CD4-positive, alpha-beta T cell treated with Interferon alpha-2 for 1 hour (primary cell): ENCODE results near the gene OXTR.
A peak's percentile ranks its signal among the peaks of the same experiment; 100 is the strongest.
"Not testable (repeated sequence)": the region's sequence is repeated elsewhere in the genome, so short reads cannot be mapped to it uniquely, and the experiment has no call there.

Source experiments
- DNase-seq, 2 donors: peaks; one replicate each; pipeline ENCODE4 v3.0.0-alpha.2; 2020 to 2022

The OXTR gene

GRCh38 chr3:8739757-8740504 is 29.5 kb downstream of the OXTR start:
- no peak for DNase-seq

- no peak for DNase-seq
Measured at GRCh38 chr3:8738639-8739038, 30.8 kb downstream of the OXTR start.

GRCh38 chr3:8737823-8738222 is 31.6 kb downstream of the OXTR start:
- DNase-seq, result no peak

DNA sequence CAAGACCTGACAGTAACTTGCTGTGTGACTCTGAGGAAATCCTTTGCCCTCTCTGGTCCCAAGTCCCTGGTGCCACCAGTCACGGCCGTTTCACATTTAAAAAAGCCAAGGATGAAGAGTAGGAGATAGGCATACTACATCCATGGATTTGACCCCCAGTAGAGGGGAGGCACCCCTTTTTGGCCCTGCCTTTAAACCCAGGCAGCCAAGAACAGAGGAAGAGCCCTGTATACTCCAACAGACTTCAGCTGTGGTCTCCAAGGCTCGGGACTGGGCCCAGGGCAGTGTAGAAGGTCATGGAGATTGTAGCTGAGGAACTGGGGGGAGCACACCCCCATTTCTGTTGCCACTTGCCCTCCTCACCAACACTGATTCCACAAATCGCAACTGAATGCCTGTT is 32.1 kb downstream of the OXTR start:
- no peak for DNase-seq

DNA sequence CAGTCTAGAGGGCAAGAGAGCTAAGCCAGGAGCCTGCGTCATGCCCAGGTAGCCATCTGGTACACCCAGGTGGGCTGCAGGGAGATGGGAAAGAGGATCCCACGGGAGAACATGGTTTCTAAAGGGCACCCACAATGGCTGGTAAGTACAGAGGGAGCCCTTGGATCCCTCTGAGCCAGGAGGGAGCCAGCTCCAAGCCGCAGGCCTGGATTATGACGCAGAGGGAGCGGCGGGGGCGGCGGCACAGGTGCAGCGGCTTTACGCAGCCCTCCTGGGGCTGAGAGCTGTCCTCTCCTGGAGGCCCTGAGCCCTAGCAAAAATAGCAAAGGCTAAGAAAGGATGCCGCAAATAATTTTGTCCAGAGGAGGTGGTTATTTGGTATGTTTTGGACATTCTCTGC is 33.0 kb downstream of the OXTR start:
- no peak for DNase-seq

DNA sequence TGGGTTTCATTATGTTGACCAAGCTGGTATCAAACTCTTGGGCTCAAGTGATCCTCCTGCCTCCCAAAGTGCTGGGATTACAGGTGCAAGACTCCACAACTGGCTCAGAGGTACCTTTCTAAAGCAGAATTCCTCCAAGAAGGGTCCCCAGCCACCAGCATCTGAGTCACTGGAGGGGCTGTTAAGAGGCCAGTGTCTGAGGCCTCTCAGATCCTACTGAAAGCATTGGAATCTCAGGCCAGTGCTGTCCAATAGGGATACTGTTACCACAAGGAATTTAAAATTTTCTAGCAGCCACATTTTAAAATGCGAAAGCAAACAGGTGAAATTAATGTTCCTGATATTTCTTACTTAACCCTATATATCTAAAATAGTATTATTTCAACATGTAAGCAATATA is 34.5 kb downstream of the OXTR start:
- DNase-seq, result no peak

- no peak for DNase-seq
Measured at GRCh38 chr3:8734137-8734878, 35.1 kb downstream of the OXTR start.

- DNase-seq, result no peak
Measured at GRCh38 chr3:8733332-8734094, 35.9 kb downstream of the OXTR start, which contains the start of gene CAV3. Gene CAV3, plus strand, starts transcription at chr3:8733802. Its CDS starts 75 bp downstream, at chr3:8733877.

DNA sequence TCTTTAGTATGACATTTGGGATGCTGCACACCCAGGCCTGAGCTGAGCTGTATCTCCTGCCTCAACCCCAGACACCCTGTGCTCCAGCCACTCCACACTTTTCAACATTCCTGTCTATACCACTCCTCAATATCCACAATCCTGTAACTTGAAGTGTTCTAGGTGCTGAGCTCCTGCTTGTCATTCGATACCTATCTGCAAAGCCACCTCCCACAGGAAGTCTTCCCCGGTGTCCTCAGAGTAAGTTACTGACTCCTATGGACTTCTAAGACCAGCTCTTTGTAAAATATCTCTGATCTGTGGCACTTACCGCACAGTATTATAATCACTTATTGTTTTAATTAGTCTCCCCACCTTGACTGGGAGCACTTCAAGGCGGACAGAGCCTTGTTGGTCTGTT is 37.0 kb downstream of the OXTR start:
- no peak for DNase-seq

DNA sequence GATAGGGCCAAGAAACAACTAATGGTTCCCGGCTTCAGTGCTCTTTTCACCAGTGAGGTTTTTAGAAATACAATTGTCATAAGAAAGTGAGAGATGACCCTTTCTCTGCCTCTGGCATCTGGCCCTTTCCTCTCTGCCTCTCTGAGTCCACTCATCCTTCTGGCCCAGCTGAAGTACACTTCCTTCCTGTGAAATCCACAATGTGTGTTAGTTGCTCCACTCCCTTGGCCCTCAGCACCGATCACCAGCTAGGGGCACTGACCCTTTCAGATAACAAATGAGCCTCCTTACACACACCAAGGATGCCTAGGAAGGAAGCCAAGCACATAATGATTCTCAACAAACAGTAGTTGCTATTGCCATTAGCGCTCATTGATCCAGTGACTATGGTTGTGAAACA is 38.8 kb downstream of the OXTR start:
- no peak for DNase-seq

DNA sequence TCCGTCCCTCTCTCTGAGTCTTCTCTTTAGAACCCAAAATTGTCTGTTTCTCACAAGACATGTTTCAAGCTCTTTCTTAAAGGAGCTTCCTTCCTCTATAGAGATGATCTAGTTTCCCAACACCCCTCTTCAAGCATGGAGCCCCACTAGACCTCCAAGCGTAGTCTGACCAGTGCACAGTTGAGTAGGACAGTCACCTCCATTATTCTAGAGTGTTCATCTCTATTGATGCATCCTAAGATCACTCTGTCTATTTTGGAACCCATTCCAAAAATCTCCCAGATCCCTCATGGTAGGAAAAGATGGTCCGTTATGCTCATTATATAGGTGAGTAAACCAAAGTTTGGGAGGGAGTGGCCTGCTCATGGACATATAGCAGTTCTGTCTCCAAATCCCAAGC is 39.9 kb downstream of the OXTR start:
- DNase-seq, result no peak

- DNase-seq, result no peak
Measured at GRCh38 chr3:8727605-8728512, 41.6 kb downstream of the OXTR start.

- no peak for DNase-seq
Measured at GRCh38 chr3:8724108-8724752, 45.2 kb downstream of the OXTR start.

DNA sequence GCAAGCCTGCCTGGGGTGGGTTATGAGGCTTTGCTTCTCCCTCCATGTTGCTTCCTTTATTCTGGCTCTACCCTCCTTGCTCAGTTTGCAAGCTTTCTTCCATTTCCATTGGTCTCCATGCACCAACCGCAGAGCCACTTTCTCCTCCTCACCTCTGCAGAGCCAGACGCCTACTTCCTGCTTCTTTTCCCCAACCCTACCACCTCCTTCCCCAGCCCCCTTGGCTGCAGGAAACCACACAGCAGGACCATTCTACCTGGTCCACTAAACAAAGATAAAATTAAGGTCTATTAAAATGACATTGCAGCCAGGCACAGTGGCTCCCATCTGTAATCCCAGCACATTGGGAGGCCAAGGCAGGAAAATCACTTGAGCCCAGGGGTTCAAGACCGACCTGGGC is 45.8 kb downstream of the OXTR start:
- no peak for DNase-seq

DNA sequence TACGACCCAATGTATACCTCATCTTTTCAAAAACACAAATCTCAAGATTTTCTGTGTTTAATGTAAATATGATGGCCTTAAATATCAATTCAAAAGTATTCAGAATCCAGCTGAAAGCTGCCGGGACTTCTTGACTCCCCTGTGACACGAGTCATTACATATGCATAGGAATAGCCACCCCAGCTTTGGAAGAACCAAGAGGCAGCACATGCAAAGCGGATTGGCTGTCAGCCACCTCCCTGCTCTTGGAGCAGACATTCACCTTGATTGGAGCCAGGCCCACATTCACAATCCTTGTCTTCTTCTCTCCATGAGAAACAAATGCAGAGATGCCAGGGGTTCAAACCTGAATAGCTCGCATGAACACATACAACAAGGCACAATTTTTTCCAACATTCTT is 46.6 kb downstream of the OXTR start:
- no peak for DNase-seq

- not testable (repeated sequence) for DNase-seq
Measured at GRCh38 chr3:8715757-8716156, 53.7 kb downstream of the OXTR start.

GRCh38 chr3:8713901-8714759 is 55.3 kb downstream of the OXTR start:
- DNase-seq, result no peak

- no peak for DNase-seq
Measured at GRCh38 chr3:8712908-8713255, 56.5 kb downstream of the OXTR start.

- peak in 1 of 2 donors; percentile 3 for DNase-seq
Measured at GRCh38 chr3:8712045-8712907, 57.1 kb downstream of the OXTR start.
